SK-N-SH (cell line): ENCODE results near the gene NDUFAF5. TPM values are rescaled to one million over a fixed set of nuclear protein-coding genes. Genes with fewer than 3 reads are reported as not detected.

Experiments
- CTCF ChIA-PET: fragments of 300-600, 350-600 bp; formaldehyde crosslinking; extraction: SDS; loops from one replicate; lab custom pipeline; 2021; lab: Yijun Ruan, JAX
- POLR2A ChIA-PET: fragments of 350-600 bp; sonication (Branson Sonifier 250); formaldehyde crosslinking; extraction: SDS; loops from one replicate; lab custom pipeline; 2020; ENCODE audit warnings: antibody characterized with exemption, inconsistent platforms; lab: Yijun Ruan, JAX
- DNase-seq: peaks from one replicate; pipeline ENCODE4 v3.0.0; 2012
- H2AFZ ChIP-seq: fragments of 200-600 bp; sonication (generic); 2 replicates; pipeline ENCODE4 v1.8.1; 2016; ENCODE audit warnings: antibody characterized with exemption, mild to moderate bottlenecking, low read depth
- H3F3A ChIP-seq: fragments of 200-600 bp; sonication (generic); replicated peaks from 2 replicates; pipeline ENCODE3; 2016; ENCODE audit warnings: antibody characterized with exemption, mild to moderate bottlenecking; ENCODE audit not compliant: insufficient read depth
- H3K27ac ChIP-seq, 2 experiments: fragments of 200-500 bp in 1 of 2; fragments of 200-600 bp in 1 of 2; sonication (Bioruptor generic) in 1 of 2; sonication (generic), shearing (Covaris generic) in 1 of 2; 2 replicates each; pipeline versions ENCODE4 v1.5.1 to v1.6.1; 2014 to 2016; ENCODE audit warnings: low read depth in 2 of 2, inconsistent platforms in 1 of 2, low read length in 1 of 2, mild to moderate bottlenecking in 1 of 2, mixed read lengths in 1 of 2
- H3K27me3 ChIP-seq: fragments of 200-600 bp; sonication (generic), shearing (Covaris generic); 2 replicates; pipeline ENCODE4 v1.6.1; 2016; ENCODE audit warnings: mixed run types; ENCODE audit not compliant: insufficient read depth
- H3K36me3 ChIP-seq, 2 experiments: fragments of 200-500 bp in 1 of 2; fragments of 200-600 bp in 1 of 2; sonication (Bioruptor generic) in 1 of 2; sonication (generic) in 1 of 2; replicated peaks in 1 of 2; 2 replicates each; pipeline versions ENCODE3 to v1.5.1; 2014 to 2016; ENCODE audit warnings: low read length in 1 of 2, mild to moderate bottlenecking in 1 of 2; ENCODE audit not compliant: insufficient read depth in 2 of 2, control insufficient read depth in 1 of 2
- H3K4me1 ChIP-seq, 2 experiments: fragments of 200-500 bp in 1 of 2; fragments of 200-600 bp in 1 of 2; sonication (Bioruptor generic) in 1 of 2; sonication (generic), shearing (Covaris generic) in 1 of 2; 2 replicates each; pipeline versions ENCODE4 v1.5.1 to v1.6.1; 2014 to 2016; ENCODE audit warnings: low read depth in 1 of 2, low read length in 1 of 2, mixed run types in 1 of 2; ENCODE audit not compliant: insufficient read depth in 2 of 2, control insufficient read depth in 1 of 2
- H3K4me2 ChIP-seq: fragments of 200-600 bp; sonication (generic), shearing (Covaris generic); 2 replicates; pipeline ENCODE4 v1.6.1; 2017; ENCODE audit warnings: mixed run types
- H3K4me3 ChIP-seq, 2 experiments: fragments of 200-500 bp in 1 of 2; fragments of 200-600 bp in 1 of 2; sonication (Bioruptor generic) in 1 of 2; sonication (generic), shearing (Covaris generic) in 1 of 2; 2 replicates each; pipeline versions ENCODE4 v1.5.1 to v1.8.1; 2014 to 2016; ENCODE audit warnings: low read depth in 2 of 2, inconsistent platforms in 1 of 2, low read length in 1 of 2, mild to moderate bottlenecking in 1 of 2, mixed read lengths in 1 of 2, moderate library complexity in 1 of 2
- H3K79me2 ChIP-seq: fragments of 200-600 bp; sonication (generic); 2 replicates; pipeline ENCODE4 v1.8.1; 2017; ENCODE audit warnings: mild to moderate bottlenecking; ENCODE audit not compliant: insufficient read depth
- H3K9ac ChIP-seq: fragments of 200-600 bp; sonication (generic); 2 replicates; pipeline ENCODE4 v1.6.1; 2017; ENCODE audit warnings: mixed run types
- H3K9me2 ChIP-seq: fragments of 200-600 bp; sonication (generic); 2 replicates; pipeline ENCODE4 v1.6.1; 2017; ENCODE audit warnings: mixed run types
- H3K9me3 ChIP-seq: fragments of 200-600 bp; sonication (generic); 2 replicates; pipeline ENCODE4 v1.6.1; 2017; ENCODE audit warnings: mixed run types, mild to moderate bottlenecking, moderate library complexity
- H4K20me1 ChIP-seq: fragments of 200-600 bp; sonication (generic); 2 replicates; pipeline ENCODE4 v1.6.1; 2017; ENCODE audit warnings: mild to moderate bottlenecking, mixed run types; ENCODE audit not compliant: insufficient read depth
- ELF1 ChIP-seq: IDR thresholded peaks from 2 replicates; pipeline ENCODE4 v1.4.0; 2012
- EZH2phosphoT487 ChIP-seq: fragments of 200-600 bp; sonication (generic); IDR thresholded peaks from 2 replicates; pipeline ENCODE4 v1.6.1; 2017; ENCODE audit warnings: low read depth, mixed run types, mild to moderate bottlenecking, antibody characterized with exemption, moderate library complexity, borderline replicate concordance
- FOSL2 ChIP-seq: IDR thresholded peaks from 2 replicates; pipeline ENCODE4 v1.4.0; 2012; ENCODE audit warnings: low read depth, mild to moderate bottlenecking, moderate library complexity, borderline replicate concordance
- FOXJ3 ChIP-seq: sonication (generic); formaldehyde crosslinking; IDR thresholded peaks from 2 replicates; pipeline ENCODE4 v1.5.1; 2020; ENCODE audit warnings: mild to moderate bottlenecking, missing genetic modification reagents
- GATA2 ChIP-seq: sonication (generic); formaldehyde crosslinking; IDR thresholded peaks from 2 replicates; pipeline ENCODE4 v1.5.0; 2020; ENCODE audit warnings: mild to moderate bottlenecking, missing genetic modification reagents
- JUND ChIP-seq: IDR thresholded peaks from 2 replicates; pipeline ENCODE4 v1.4.0; 2012
- POLR2AphosphoS5 ChIP-seq: IDR thresholded peaks from 2 replicates; pipeline ENCODE4 v1.6.1; 2012; ENCODE audit warnings: low read depth, low read length
- RCOR1 ChIP-seq: fragments of 150-350 bp; IDR thresholded peaks from 2 replicates; pipeline ENCODE4 v1.6.1; 2017; ENCODE audit warnings: antibody characterized with exemption, low read length
- REST ChIP-seq: IDR thresholded peaks from 2 replicates; pipeline ENCODE4 v1.6.1; 2012; ENCODE audit warnings: mild to moderate bottlenecking, low read depth, low read length, moderate library complexity
- RXRA ChIP-seq: IDR thresholded peaks from 2 replicates; pipeline ENCODE4 v1.4.0; 2012; ENCODE audit warnings: low read depth, mild to moderate bottlenecking, borderline replicate concordance
- SMC3 ChIP-seq: IDR thresholded peaks from 2 replicates; pipeline ENCODE4 v1.6.1; 2012; ENCODE audit warnings: low read depth, low read length, improper control_type of control experiment
- TAF1 ChIP-seq: IDR thresholded peaks from 2 replicates; pipeline ENCODE4 v1.6.1; 2012; ENCODE audit warnings: low read depth, mild to moderate bottlenecking, low read length, moderate library complexity, borderline replicate concordance
- TCF12 ChIP-seq: IDR thresholded peaks from 2 replicates; pipeline ENCODE4 v1.4.0; 2012
- TEAD4 ChIP-seq: IDR thresholded peaks from 2 replicates; pipeline ENCODE4 v1.4.0; 2012; ENCODE audit warnings: mild to moderate bottlenecking, borderline replicate concordance; ENCODE audit not compliant: insufficient read depth
- USF1 ChIP-seq: IDR thresholded peaks from 2 replicates; pipeline ENCODE4 v1.4.0; 2012; ENCODE audit warnings: low read depth, borderline replicate concordance
- WGBS: methylation state at CpG from one replicate; pipeline ENCODE4 v1.1.6; 2017; ENCODE audit warnings: low lambda C conversion rate; 5-methylcytosine and 5-hydroxymethylcytosine counted together
- polyA plus RNA-seq, 3 experiments: library from polyadenylated mRNA; depleted of rRNA; stranded (reverse); fragments of >200 nt; gene quantifications; 2 replicates each; pipeline ENCODE4 v1.2.3, GENCODE V29; 2012

NDUFAF5 gene
- polyA plus RNA-seq, 1 of the 3 experiments (the other 2 are of a cell fraction), result 8.0 TPM

GRCh38 chr20:13739731-13740649 lies 44.8 kb upstream of the NDUFAF5 start:
- CTCF ChIA-PET, result no interaction called here
- 92% methylated on average over 3 of the region's 3 CpGs for WGBS

More at GRCh38 chr20:13739731-13740649, 44.8 kb upstream of the NDUFAF5 start:
- H3K4me1 ChIP-seq, result no peaks in the 10 kb centered on the region
- H3K79me2 ChIP-seq, result no peaks in the 10 kb centered on the region
- peaks cover 31 to 42% of the 10 kb centered on the region in 2 experiments for H3K36me3 ChIP-seq
- no peaks in the 10 kb centered on the region for H3K9me2 ChIP-seq
- H3K9ac ChIP-seq, result no peak overlapping the region
- TF ChIP-seq FOXJ3 (CRISPR knock-in tag), result no peak
- TF ChIP-seq POLR2AphosphoS5, result no peak
- no peak for TF ChIP-seq ELF1
- TF ChIP-seq FOSL2, result no peak
- TF ChIP-seq JUND, result no peak
- TF ChIP-seq GATA2 (CRISPR knock-in tag), result no peak
- TF ChIP-seq SMC3, result no peak
- TF ChIP-seq TCF12, result no peak
- TF ChIP-seq USF1, result no peak
- no peak for TF ChIP-seq TEAD4
- no peak for TF ChIP-seq TAF1
- TF ChIP-seq RCOR1, result no peak
- TF ChIP-seq RXRA, result no peak
- no peak for TF ChIP-seq REST
- TF ChIP-seq EZH2phosphoT487, result no peak
- H4K20me1 ChIP-seq, result no peaks in the 10 kb centered on the region
- no peak overlapping the region for H3K27ac ChIP-seq
- no peak for DNase-seq
- POLR2A ChIA-PET, result no interaction called here
- H3K4me3 ChIP-seq, result no peak overlapping the region
- no peak overlapping the region for H2AFZ ChIP-seq
- H3F3A ChIP-seq, result peaks cover 3% of the 10 kb centered on the region
- no peak overlapping the region for H3K4me2 ChIP-seq
- H3K9me3 ChIP-seq, result no peaks in the 10 kb centered on the region
- no peaks in the 10 kb centered on the region for H3K27me3 ChIP-seq
